ENCODE measurements around the gene LAMA5. TPM values are rescaled to one million over a fixed set of nuclear protein-coding genes. Genes with fewer than 3 reads are reported as not detected.

Gene LAMA5
- polyA plus RNA-seq, 3 donors, result 0.05 TPM; not detected in 2

- H3K4me2 ChIP-seq (replicated peaks; ENCODE audit: extremely low read depth, low read length, poor library complexity, severe bottlenecking), result no peak overlapping the region
- no peaks in the 10 kb centered on the region for H3K9me3 ChIP-seq (replicated peaks in 1 of 2; ENCODE audit: control insufficient read depth in 1 of 2, insufficient read depth in 1 of 2, low read length in 2 of 2)
- intact Hi-C loops (cut with micrococcal nuclease), result no loop called here
- peaks cover 60 to 80% of the 10 kb centered on the region in 2 donors for H3K36me3 Mint-ChIP-seq
- peaks cover 0 to 3% (median 0%) of the 10 kb centered on the region in 7 donors for H3K9me3 Mint-ChIP-seq
- H3K27ac ChIP-seq (ENCODE audit: low read depth in 1 of 2, low read length in 2 of 2), result no peak overlapping the region
- WGBS (ENCODE audit: insufficient coverage), result 96% methylated on average over 7 of the region's 11 CpGs
- H3K79me2 ChIP-seq (ENCODE audit: insufficient read depth, low read length), result no peaks in the 10 kb centered on the region
- DNase-seq, result no peak
- no peak overlapping the region for H2AFZ ChIP-seq (ENCODE audit: insufficient read depth, low read depth, low read length, poor library complexity, severe bottlenecking)
- H3K4me1 ChIP-seq (ENCODE audit: control insufficient read depth in 1 of 2, insufficient read depth in 2 of 2, low read length in 2 of 2), result no peaks in the 10 kb centered on the region
- no peak overlapping the region for H3K4me3 ChIP-seq (replicated peaks in 1 of 3; ENCODE audit: low read depth in 2 of 3, low read length in 3 of 3)
- H3K9ac ChIP-seq (ENCODE audit: insufficient read depth, low read length, poor library complexity, severe bottlenecking), result no peak overlapping the region
- TF ChIP-seq CTCF (IDR thresholded peaks at IDR 0.05), result no peak
- no peaks in the 10 kb centered on the region for H3K27me3 Mint-ChIP-seq (ENCODE audit: low read depth in 3 of 3)
- H3K4me1 Mint-ChIP-seq, result no peaks in the 10 kb centered on the region
- no peaks in the 10 kb centered on the region for H4K20me1 ChIP-seq (ENCODE audit: insufficient read depth, low read length)
- no peaks in the 10 kb centered on the region for H3K27me3 ChIP-seq (ENCODE audit: control insufficient read depth in 2 of 2, insufficient read depth in 2 of 2, low read length in 2 of 2)
- H3K27ac Mint-ChIP-seq, result peak overlapping the region in 1 of 7 donors; percentile 62
- peaks cover 62 to 92% of the 10 kb centered on the region in 2 donors for H3K36me3 ChIP-seq (replicated peaks in 1 of 2; ENCODE audit: control insufficient read depth in 1 of 2, insufficient read depth in 2 of 2, low read length in 2 of 2)
- H3K4me3 Mint-ChIP-seq, result no peak overlapping the region
Observed at GRCh38 chr20:62292108-62292507, 75.0 kb downstream of the LAMA5 start.

GRCh38 chr20:62291251-62292066 is 75.7 kb downstream of the LAMA5 start:
- no peaks in the 10 kb centered on the region for H4K20me1 ChIP-seq (ENCODE audit: insufficient read depth, low read length)
- Mint-ChIP-seq H3K4me1 (no peaks in the 10 kb centered on the region), H3K27me3 (ENCODE audit: low read depth in 3 of 3) (no peaks in the 10 kb centered on the region), H3K27ac (peak overlapping the region in 1 of 7 donors; percentile 60), H3K9me3 (peaks cover 0 to 3% (median 0%) of the 10 kb centered on the region in 7 donors), H3K36me3 (peaks cover 63 to 81% of the 10 kb centered on the region in 2 donors), H3K4me3 (no peak overlapping the region)
- H3K4me2 ChIP-seq (replicated peaks; ENCODE audit: extremely low read depth, low read length, poor library complexity, severe bottlenecking), result no peak overlapping the region
- no peak overlapping the region for H3K9ac ChIP-seq (ENCODE audit: insufficient read depth, low read length, poor library complexity, severe bottlenecking)
- 97% methylated on average over 27 of the region's 29 CpGs for WGBS (ENCODE audit: insufficient coverage)
- intact Hi-C loops (cut with micrococcal nuclease), result no loop called here
- no peak overlapping the region for H2AFZ ChIP-seq (ENCODE audit: insufficient read depth, low read depth, low read length, poor library complexity, severe bottlenecking)
- peaks cover 66 to 93% of the 10 kb centered on the region in 2 donors for H3K36me3 ChIP-seq (replicated peaks in 1 of 2; ENCODE audit: control insufficient read depth in 1 of 2, insufficient read depth in 2 of 2, low read length in 2 of 2)
- H3K9me3 ChIP-seq (replicated peaks in 1 of 2; ENCODE audit: control insufficient read depth in 1 of 2, insufficient read depth in 1 of 2, low read length in 2 of 2), result no peaks in the 10 kb centered on the region
- no peak for TF ChIP-seq CTCF (IDR thresholded peaks at IDR 0.05)
- no peak overlapping the region for H3K4me3 ChIP-seq (replicated peaks in 1 of 3; ENCODE audit: low read depth in 2 of 3, low read length in 3 of 3)
- no peak overlapping the region for H3K27ac ChIP-seq (ENCODE audit: low read depth in 1 of 2, low read length in 2 of 2)
- H3K4me1 ChIP-seq (ENCODE audit: control insufficient read depth in 1 of 2, insufficient read depth in 2 of 2, low read length in 2 of 2), result no peaks in the 10 kb centered on the region
- H3K27me3 ChIP-seq (ENCODE audit: control insufficient read depth in 2 of 2, insufficient read depth in 2 of 2, low read length in 2 of 2), result no peaks in the 10 kb centered on the region
- no peak for DNase-seq
- no peaks in the 10 kb centered on the region for H3K79me2 ChIP-seq (ENCODE audit: insufficient read depth, low read length)
